Activated CD4-positive, alpha-beta memory T cell treated with anti-CD3 and anti-CD28 coated beads, Interleukin-2, amount 10 ng/mL, durations not matched to agents 7 days and 5 days (primary cell): Measurements from ENCODE around the gene ADAMTS17. TPM values are rescaled to one million over a fixed set of nuclear protein-coding genes. Genes with fewer than 3 reads are reported as not detected.
"Not testable (repeated sequence)": the region's sequence is repeated elsewhere in the genome, so short reads cannot be mapped to it uniquely, and the experiment has no call there.

Experiments
- CTCF ChIA-PET: fragments of 350-600 bp; sonication (Branson Sonifier 250); formaldehyde crosslinking; loops from one replicate; lab custom pipeline; 2021; ENCODE audit warnings: antibody characterized with exemption, inconsistent platforms; lab: Charles Lee
- POLR2A ChIA-PET: fragments of 350-600 bp; sonication (Branson Sonifier 250); formaldehyde crosslinking; loops from one replicate; lab custom pipeline; 2021; ENCODE audit warnings: antibody characterized with exemption; lab: Charles Lee
- DNase-seq: peaks from one replicate; pipeline ENCODE4 v3.0.0-alpha.2; 2020
- H3K27ac Mint-ChIP-seq: one replicate; pipeline ENCODE4 v1.8.0; 2021; ENCODE audit warnings: mild to moderate bottlenecking, mixed read lengths
- H3K27me3 Mint-ChIP-seq: one replicate; pipeline ENCODE4 v1.8.0; 2021; ENCODE audit warnings: mixed read lengths
- H3K36me3 Mint-ChIP-seq: one replicate; pipeline ENCODE4 v1.8.0; 2021; ENCODE audit warnings: low read depth, mixed read lengths
- H3K4me1 Mint-ChIP-seq: one replicate; pipeline ENCODE4 v1.8.0; 2021; ENCODE audit warnings: mixed read lengths
- H3K4me3 Mint-ChIP-seq: one replicate; pipeline ENCODE4 v1.8.0; 2021; ENCODE audit warnings: mild to moderate bottlenecking, mixed read lengths
- H3K9me3 Mint-ChIP-seq: one replicate; pipeline ENCODE4 v1.8.0; 2021; ENCODE audit warnings: mixed read lengths
- total RNA-seq, 2 experiments: library from RNA; stranded (reverse); gene quantifications; one replicate each; pipeline ENCODE4 v1.2.3, GENCODE V29; 2021

The ADAMTS17 gene
- total RNA-seq, 2 experiments from 2014 or later, result 0.38 to 0.68 TPM

GRCh38 chr15:99980752-99981151 lies 361.0 kb downstream of the ADAMTS17 start:
- H3K4me1 Mint-ChIP-seq, result no peaks in the 10 kb centered on the region
- CTCF ChIA-PET, result no interaction called here
- POLR2A ChIA-PET, result no interaction called here
- no peak overlapping the region for H3K27ac Mint-ChIP-seq
- H3K4me3 Mint-ChIP-seq, result no peak overlapping the region
- no peaks in the 10 kb centered on the region for H3K9me3 Mint-ChIP-seq
- no peaks in the 10 kb centered on the region for H3K27me3 Mint-ChIP-seq
- no peaks in the 10 kb centered on the region for H3K36me3 Mint-ChIP-seq
- DNase-seq, result no peak

DNA sequence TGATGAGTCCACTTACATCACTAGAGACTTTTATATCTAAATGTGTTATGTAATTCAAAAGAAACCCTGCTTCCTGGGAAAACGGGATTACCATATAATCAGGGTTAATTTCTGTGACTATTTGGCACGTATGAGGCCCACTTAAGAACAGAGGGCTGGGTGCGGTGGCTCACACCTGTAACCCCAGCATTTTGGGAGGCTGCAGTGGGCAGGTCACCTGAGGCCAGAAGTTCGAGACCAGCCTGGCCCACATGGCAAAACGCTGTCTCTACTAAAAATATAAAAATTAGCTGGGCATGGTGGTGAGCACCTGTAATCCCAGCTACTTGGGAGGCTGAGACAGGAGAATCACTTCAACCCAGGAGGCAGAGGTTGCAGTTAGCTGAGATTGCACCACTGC lies 361.9 kb downstream of the ADAMTS17 start:
- DNase-seq, CTCF ChIA-PET, H3K4me1 Mint-ChIP-seq, H3K27ac Mint-ChIP-seq, H3K36me3 Mint-ChIP-seq, H3K27me3 Mint-ChIP-seq, POLR2A ChIA-PET, H3K9me3 Mint-ChIP-seq, H3K4me3 Mint-ChIP-seq: not testable (repeated sequence)

DNA sequence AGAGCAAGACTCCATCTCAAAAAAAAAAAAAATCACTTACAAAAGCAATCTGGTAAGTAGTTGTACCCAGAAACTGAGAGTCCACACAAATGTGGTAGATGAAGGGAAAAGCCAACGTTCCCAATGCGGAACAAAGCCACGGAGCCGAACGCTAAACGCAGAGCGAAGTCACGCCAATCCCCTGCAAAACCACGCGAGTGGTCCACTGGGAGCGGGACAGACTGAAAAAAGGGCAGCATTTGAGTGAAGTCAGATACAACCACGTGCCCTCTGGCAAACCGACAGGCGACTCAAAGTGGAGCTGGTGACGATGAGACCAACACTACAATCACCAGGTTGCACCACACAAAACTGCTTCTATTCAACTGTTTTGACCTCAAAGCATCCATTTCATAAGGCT lies 362.4 kb downstream of the ADAMTS17 start:
- CTCF ChIA-PET, result no interaction called here
- DNase-seq, result no peak
- no peak overlapping the region for H3K4me3 Mint-ChIP-seq
- no peaks in the 10 kb centered on the region for H3K9me3 Mint-ChIP-seq
- no peak overlapping the region for H3K27ac Mint-ChIP-seq
- H3K27me3 Mint-ChIP-seq, result no peaks in the 10 kb centered on the region
- no peaks in the 10 kb centered on the region for H3K4me1 Mint-ChIP-seq
- POLR2A ChIA-PET, result no interaction called here
- H3K36me3 Mint-ChIP-seq, result no peaks in the 10 kb centered on the region

DNA sequence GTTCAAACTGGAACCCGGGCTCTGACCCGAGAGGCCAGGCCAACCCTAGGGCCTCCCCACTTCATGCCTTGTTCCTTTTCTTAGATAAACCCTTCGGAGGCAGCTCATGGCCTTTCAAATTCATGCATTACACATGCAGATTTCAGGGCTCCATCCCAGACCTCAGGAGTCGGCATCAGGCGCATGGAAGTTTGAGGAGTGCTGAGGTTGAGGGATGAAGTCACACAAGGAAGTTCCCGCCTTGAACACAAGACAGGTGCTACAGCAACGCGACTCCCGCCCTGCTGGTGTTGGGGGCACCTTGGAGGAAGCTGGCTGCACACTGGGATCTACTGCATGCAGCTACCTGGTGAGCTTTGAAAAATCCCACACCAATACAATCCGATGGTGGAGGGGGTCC lies 363.3 kb downstream of the ADAMTS17 start:
- H3K4me3 Mint-ChIP-seq, result no peak overlapping the region
- POLR2A ChIA-PET, result no interaction called here
- H3K9me3 Mint-ChIP-seq, result no peaks in the 10 kb centered on the region
- H3K36me3 Mint-ChIP-seq, result no peaks in the 10 kb centered on the region
- H3K27me3 Mint-ChIP-seq, result no peaks in the 10 kb centered on the region
- H3K27ac Mint-ChIP-seq, result no peak overlapping the region
- DNase-seq, result no peak
- H3K4me1 Mint-ChIP-seq, result no peaks in the 10 kb centered on the region
- CTCF ChIA-PET, result no interaction called here

DNA sequence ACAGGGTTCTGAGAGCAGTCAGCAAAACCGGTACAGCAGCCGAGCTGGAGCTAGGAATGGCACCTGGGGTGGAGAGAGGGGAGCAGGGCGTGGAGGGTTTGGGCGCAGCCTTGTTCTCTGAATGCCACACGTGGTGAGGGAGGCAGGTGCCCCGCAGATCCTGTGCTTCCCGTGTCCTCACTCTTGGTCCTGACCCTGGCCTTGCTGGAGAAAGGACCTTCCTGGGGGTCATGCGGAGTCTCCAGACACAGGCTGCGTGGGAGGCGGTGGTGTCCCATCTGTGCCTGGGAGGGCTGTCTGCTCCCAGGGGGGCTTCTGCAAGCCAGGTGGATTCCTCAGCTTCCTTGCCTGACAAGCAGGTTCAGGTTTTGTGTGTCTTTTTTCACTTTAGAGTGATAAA lies 363.8 kb downstream of the ADAMTS17 start:
- CTCF ChIA-PET, result no interaction called here

DNA sequence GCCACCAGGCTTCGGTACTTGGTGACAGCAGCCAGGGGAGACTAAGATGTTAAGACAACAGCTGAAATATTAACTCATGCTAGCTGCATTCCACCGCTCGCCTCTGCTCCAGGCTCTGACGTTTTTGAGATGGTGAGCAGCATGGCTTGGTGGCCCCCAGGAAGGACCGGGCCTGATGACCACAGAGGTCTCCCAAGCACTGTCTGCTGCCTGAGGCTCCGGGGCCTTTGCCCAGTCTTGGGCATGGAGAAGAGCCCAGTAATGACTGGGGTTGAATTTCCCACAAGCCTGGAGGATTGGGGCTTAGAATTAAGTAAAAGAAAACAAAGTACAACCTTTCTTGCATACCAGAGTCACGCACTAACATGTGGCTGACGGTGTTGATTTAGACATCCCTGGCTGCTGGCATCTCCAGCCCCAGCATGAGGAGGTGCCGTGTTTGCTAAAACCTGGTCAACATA lies 364.9 kb downstream of the ADAMTS17 start:
- no peaks in the 10 kb centered on the region for H3K4me1 Mint-ChIP-seq
- H3K27ac Mint-ChIP-seq, result no peak overlapping the region
- no peaks in the 10 kb centered on the region for H3K9me3 Mint-ChIP-seq
- H3K27me3 Mint-ChIP-seq, result no peaks in the 10 kb centered on the region
- no peak for DNase-seq
- H3K4me3 Mint-ChIP-seq, result no peak overlapping the region
- ChIA-PET CTCF (no interaction called here), POLR2A (no interaction called here)
- H3K36me3 Mint-ChIP-seq, result no peaks in the 10 kb centered on the region

More for the DNA sequence above, 363.8 kb downstream of the ADAMTS17 start:
- Mint-ChIP-seq H3K36me3 (no peaks in the 10 kb centered on the region), H3K4me3 (no peak overlapping the region), H3K4me1 (no peaks in the 10 kb centered on the region), H3K9me3 (no peaks in the 10 kb centered on the region), H3K27ac (no peak overlapping the region), H3K27me3 (no peaks in the 10 kb centered on the region)
- POLR2A ChIA-PET, result no interaction called here
- no peak for DNase-seq

DNA sequence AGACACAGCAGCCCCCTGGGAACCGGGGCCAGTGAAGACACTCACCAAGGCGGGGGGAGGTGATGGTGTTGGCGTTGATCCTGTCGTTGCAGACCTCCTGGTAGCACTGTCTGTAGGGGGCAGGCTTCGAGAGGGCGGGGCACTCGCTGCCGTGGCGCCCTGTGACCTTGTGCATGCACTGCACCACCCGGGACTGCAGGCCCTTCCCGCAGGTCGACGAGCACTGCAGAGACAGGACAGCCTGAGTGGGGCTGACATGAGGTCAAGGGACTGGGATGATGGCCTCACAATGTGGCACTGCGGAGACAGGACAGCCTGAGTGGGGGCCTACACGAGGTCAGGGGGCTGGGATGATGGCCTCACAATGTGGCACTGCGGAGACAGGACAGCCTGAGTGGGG lies 365.8 kb downstream of the ADAMTS17 start:
- H3K9me3 Mint-ChIP-seq, result no peaks in the 10 kb centered on the region
- CTCF ChIA-PET, result no interaction called here
- H3K27me3 Mint-ChIP-seq, result no peaks in the 10 kb centered on the region
- H3K36me3 Mint-ChIP-seq, result no peaks in the 10 kb centered on the region
- POLR2A ChIA-PET, result no interaction called here
- H3K4me3 Mint-ChIP-seq, result no peak overlapping the region
- H3K27ac Mint-ChIP-seq, result no peak overlapping the region
- DNase-seq, result no peak
- H3K4me1 Mint-ChIP-seq, result no peaks in the 10 kb centered on the region

GRCh38 chr15:99974246-99974645 lies 367.5 kb downstream of the ADAMTS17 start:
- CTCF ChIA-PET, result no interaction called here
- POLR2A ChIA-PET, result no interaction called here
- H3K4me1 Mint-ChIP-seq, result no peaks in the 10 kb centered on the region
- H3K4me3 Mint-ChIP-seq, result no peak overlapping the region
- no peak for DNase-seq
- H3K27me3 Mint-ChIP-seq, result no peaks in the 10 kb centered on the region
- H3K36me3 Mint-ChIP-seq, result no peaks in the 10 kb centered on the region
- no peaks in the 10 kb centered on the region for H3K9me3 Mint-ChIP-seq
- no peak overlapping the region for H3K27ac Mint-ChIP-seq

GRCh38 chr15:99973351-99973750 lies 368.4 kb downstream of the ADAMTS17 start:
- no peak overlapping the region for H3K27ac Mint-ChIP-seq
- H3K9me3 Mint-ChIP-seq, result no peaks in the 10 kb centered on the region
- H3K4me3 Mint-ChIP-seq, result no peak overlapping the region
- DNase-seq, result no peak
- no peaks in the 10 kb centered on the region for H3K4me1 Mint-ChIP-seq
- ChIA-PET POLR2A (no interaction called here), CTCF (no interaction called here)
- H3K36me3 Mint-ChIP-seq, result no peaks in the 10 kb centered on the region
- H3K27me3 Mint-ChIP-seq, result no peaks in the 10 kb centered on the region

- Mint-ChIP-seq H3K36me3 (no peaks in the 10 kb centered on the region), H3K9me3 (no peaks in the 10 kb centered on the region), H3K27ac (no peak overlapping the region), H3K4me3 (no peak overlapping the region), H3K4me1 (no peaks in the 10 kb centered on the region), H3K27me3 (no peaks in the 10 kb centered on the region)
- CTCF ChIA-PET, result no interaction called here
- DNase-seq, result no peak
- POLR2A ChIA-PET, result no interaction called here
Observed at GRCh38 chr15:99970891-99971430, 370.8 kb downstream of the ADAMTS17 start.

DNA sequence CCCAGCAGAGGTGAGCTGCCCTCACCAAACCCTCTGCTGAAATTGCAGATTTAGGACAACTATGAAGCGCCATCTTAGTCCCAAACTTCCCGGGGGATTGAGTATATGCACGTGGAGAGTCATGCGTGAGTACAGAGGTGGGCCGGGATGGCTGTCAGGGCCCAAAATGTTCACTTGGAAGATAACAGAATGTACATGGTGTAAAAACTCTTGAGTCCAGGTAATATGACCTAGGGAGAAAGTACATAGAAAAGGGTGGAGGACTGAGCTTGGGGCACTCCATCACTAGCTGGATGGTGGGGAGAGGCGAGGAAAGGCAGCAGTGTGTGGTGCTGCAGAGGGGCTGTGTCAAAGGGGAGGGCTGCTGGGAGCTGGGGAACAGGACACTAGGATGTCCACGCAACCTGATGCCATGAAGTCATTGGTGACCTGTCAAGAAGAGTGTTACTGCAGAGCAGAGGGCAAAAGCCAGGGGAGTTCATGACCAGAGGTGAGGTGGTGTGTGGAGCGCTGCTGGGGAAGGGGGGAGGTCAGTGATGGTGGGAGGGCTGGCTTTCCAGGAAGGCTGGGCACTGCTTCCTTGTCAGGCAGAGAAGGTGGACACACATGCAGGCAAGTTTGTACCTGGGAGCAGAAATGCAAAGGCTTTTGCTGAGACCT lies 372.4 kb downstream of the ADAMTS17 start:
- Mint-ChIP-seq H3K27ac (no peak overlapping the region), H3K27me3 (no peaks in the 10 kb centered on the region), H3K4me1 (no peaks in the 10 kb centered on the region), H3K4me3 (no peak overlapping the region), H3K9me3 (no peaks in the 10 kb centered on the region), H3K36me3 (no peaks in the 10 kb centered on the region)
- CTCF ChIA-PET, result no interaction called here
- no peak for DNase-seq
- POLR2A ChIA-PET, result no interaction called here

DNA sequence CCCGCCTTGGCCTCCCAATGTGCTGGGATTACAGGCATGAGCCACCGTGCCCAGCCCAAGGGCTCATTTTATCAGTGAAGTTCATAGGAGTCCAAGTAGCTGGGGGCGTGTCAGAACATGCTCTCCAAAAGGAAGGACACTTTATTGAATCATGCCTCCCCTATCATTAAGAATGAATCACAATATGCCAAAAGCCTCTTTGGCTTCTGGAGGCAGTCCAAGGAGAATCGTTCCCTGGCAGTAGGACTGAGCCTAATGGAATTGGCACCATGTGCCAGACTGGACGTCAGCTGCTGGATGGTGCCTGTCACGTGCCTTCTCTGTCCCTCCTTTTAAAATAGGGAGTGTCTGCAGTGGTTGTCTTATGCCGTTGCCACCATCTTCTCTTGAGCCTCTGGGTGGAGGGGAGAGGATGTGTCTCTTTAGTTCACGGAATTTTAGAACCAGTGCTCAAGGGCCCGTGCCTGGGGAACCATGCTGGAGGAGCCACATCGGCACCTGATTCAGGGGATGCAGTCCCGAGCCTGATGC lies 373.9 kb downstream of the ADAMTS17 start:
- no peaks in the 10 kb centered on the region for H3K4me1 Mint-ChIP-seq

GRCh38 chr15:99966815-99967214 lies 375.0 kb downstream of the ADAMTS17 start:
- Mint-ChIP-seq H3K27me3 (no peaks in the 10 kb centered on the region), H3K27ac (no peak overlapping the region), H3K4me1 (no peaks in the 10 kb centered on the region), H3K9me3 (no peaks in the 10 kb centered on the region), H3K36me3 (no peaks in the 10 kb centered on the region), H3K4me3 (no peak overlapping the region)
- no peak for DNase-seq
- CTCF ChIA-PET, result no interaction called here
- POLR2A ChIA-PET, result no interaction called here

More for the DNA sequence above, 373.9 kb downstream of the ADAMTS17 start:
- no peak for DNase-seq
- Mint-ChIP-seq H3K4me3 (no peak overlapping the region), H3K36me3 (no peaks in the 10 kb centered on the region), H3K27me3 (no peaks in the 10 kb centered on the region), H3K27ac (no peak overlapping the region), H3K9me3 (no peaks in the 10 kb centered on the region)
- ChIA-PET POLR2A (no interaction called here), CTCF (no interaction called here)

GRCh38 chr15:99965376-99965775 lies 376.4 kb downstream of the ADAMTS17 start:
- no peak for DNase-seq
- no peaks in the 10 kb centered on the region for H3K36me3 Mint-ChIP-seq
- no peaks in the 10 kb centered on the region for H3K27me3 Mint-ChIP-seq
- CTCF ChIA-PET, result no interaction called here
- no peaks in the 10 kb centered on the region for H3K9me3 Mint-ChIP-seq
- H3K27ac Mint-ChIP-seq, result no peak overlapping the region
- no peak overlapping the region for H3K4me3 Mint-ChIP-seq
- POLR2A ChIA-PET, result no interaction called here
- no peaks in the 10 kb centered on the region for H3K4me1 Mint-ChIP-seq
